ENCODE measurements around the gene DIDO1. TPM values are rescaled to one million over a fixed set of nuclear protein-coding genes. Genes with fewer than 3 reads are reported as not detected.

The DIDO1 gene
- total and polyA plus RNA-seq, 9 of the 15 experiments (the other 6 are each of a cell fraction or from before 2014, with no cell fraction given), result 4.4 to 46.8 (median 31.2) TPM

- TF ChIP-seq NKRF (IDR thresholded peaks at IDR 0.05; ENCODE audit: borderline replicate concordance) (peak; percentile 85; the same call in 1 of the 2 replicates), GATAD2B (IDR thresholded peaks at IDR 0.05; ENCODE audit: borderline replicate concordance) (no peak), IRF9 (tag; IDR thresholded peaks at IDR 0.05) (no peak), GMEB1 (CRISPR knock-in tag; IDR thresholded peaks at IDR 0.05) (peak; percentile 98), ZNF57 (CRISPR knock-in tag; IDR thresholded peaks at IDR 0.05) (no peak), NCOR1 (IDR thresholded peaks at IDR 0.05) (peak; percentile 10; the same call in 1 of the 2 replicates), CC2D1A (IDR thresholded peaks at IDR 0.05) (no peak), SREBF2 (CRISPR knock-in tag; IDR thresholded peaks at IDR 0.05) (no peak), HOMEZ (CRISPR knock-in tag; IDR thresholded peaks at IDR 0.05) (0 out of 2 replicates have a peak, but pooled peaks have one; percentile 25), POLR2AphosphoS5 (IDR thresholded peaks at IDR 0.05; ENCODE audit: control insufficient read depth, insufficient read depth, low read depth, low read length) (no peak; the same call in 1 of the 2 replicates), MCM7 (IDR thresholded peaks at IDR 0.05) (no peak), PHB2 (IDR thresholded peaks at IDR 0.05; ENCODE audit: low read depth) (no peak), NFE2 (IDR thresholded peaks at IDR 0.05; ENCODE audit: low read depth) (no peak), MCM3 (IDR thresholded peaks at IDR 0.05) (no peak), ZBTB8A (IDR thresholded peaks at IDR 0.05; ENCODE audit: partially characterized antibody) (no peak), VEZF1 (CRISPR knock-in tag; IDR thresholded peaks at IDR 0.05) (peak; percentile 77), PRMT5 (CRISPR knock-in tag; IDR thresholded peaks at IDR 0.05) (no peak), CCNT2 (IDR thresholded peaks at IDR 0.05; ENCODE audit: borderline replicate concordance, extremely low read depth, insufficient read length, low read depth, low read length) (peak; percentile 68), STAT5A (IDR thresholded peaks at IDR 0.05; ENCODE audit: borderline replicate concordance, low read length) (no peak), PYGO2 (tag; IDR thresholded peaks at IDR 0.05) (no peak), HLTF (IDR thresholded peaks at IDR 0.05) (no peak), DACH1 (IDR thresholded peaks at IDR 0.05; ENCODE audit: partially characterized antibody) (no peak)
Measured at GRCh38 chr20:62861726-62862336, 64.5 kb downstream of the DIDO1 start, which contains the start of gene TCFL5 (continued).

All from K562 (cell line).